PC-3 (cell line): ENCODE results near the gene TJP3.

Experiments
- CTCF ChIP-seq: fragments of 300-600 bp; sonication (generic); conservative IDR thresholded peaks from 2 replicates; pipeline ENCODE4 v1.5.1; 2017; ENCODE audit warnings: antibody characterized with exemption, low read depth, mild to moderate bottlenecking, low read length
- EZH2phosphoT487 ChIP-seq: fragments of 300-600 bp; sonication (generic); IDR thresholded peaks from 2 replicates; pipeline ENCODE4 v1.6.1; 2018; ENCODE audit warnings: mild to moderate bottlenecking, antibody characterized with exemption, low read length, borderline replicate concordance

- TF ChIP-seq CTCF: no peak
- TF ChIP-seq EZH2phosphoT487: no peak
These were observed 42.0 kb downstream of the TJP3 start for GRCh38 chr19:3750211-3750610.
